GM21825 (cell line): Measurements from ENCODE around the gene SLC22A4.

ENCODE experiments used
- ATAC-seq: cut with Tn5 transposase; IDR thresholded peaks from one replicate; pipeline ENCODE4 v1.9.1; 2021; ENCODE audit warnings: mild to moderate bottlenecking, moderate library complexity; ENCODE audit not compliant: unreplicated experiment

SLC22A4 gene

DNA sequence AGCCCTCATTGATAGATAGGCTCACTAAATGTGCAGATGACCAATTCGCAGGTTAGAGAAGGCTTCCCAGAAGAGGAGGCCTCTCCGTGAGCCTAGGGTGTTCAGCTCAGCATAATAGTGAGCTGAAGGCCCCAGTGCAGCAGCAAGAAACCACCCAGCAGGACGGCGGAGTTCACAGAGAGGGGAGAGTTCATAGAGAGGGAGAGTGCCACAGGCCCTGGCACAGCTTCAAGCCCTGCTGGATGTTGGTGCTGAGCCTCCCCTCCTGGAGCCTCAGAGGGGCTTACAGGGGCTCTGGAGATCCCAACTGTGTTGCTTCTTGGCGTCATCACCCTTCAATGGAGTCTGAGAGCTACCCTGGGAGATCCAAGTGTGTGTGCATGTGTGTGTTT is 77.4 kb downstream of the SLC22A4 start:
- ATAC-seq: no peak

DNA sequence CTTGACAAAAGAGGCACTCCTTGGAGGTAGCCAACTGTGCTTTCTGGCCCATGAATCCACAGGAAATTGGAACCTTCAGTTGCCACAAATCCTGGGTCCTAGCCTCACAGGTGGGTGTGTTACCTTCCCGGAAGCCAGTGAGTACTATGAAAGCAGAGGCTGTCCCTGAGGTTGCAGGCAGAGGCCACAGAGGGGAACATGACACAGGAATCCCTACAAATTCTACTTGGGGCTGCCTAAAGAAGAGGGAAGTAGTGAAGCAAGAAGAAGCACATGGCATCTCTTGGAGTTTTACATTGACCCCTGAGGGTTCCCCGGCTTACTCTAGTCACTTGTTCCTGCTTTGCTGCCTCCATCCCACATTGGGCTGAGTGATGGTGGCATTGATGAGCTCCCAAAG is 77.9 kb downstream of the SLC22A4 start:
- ATAC-seq: no peak

DNA sequence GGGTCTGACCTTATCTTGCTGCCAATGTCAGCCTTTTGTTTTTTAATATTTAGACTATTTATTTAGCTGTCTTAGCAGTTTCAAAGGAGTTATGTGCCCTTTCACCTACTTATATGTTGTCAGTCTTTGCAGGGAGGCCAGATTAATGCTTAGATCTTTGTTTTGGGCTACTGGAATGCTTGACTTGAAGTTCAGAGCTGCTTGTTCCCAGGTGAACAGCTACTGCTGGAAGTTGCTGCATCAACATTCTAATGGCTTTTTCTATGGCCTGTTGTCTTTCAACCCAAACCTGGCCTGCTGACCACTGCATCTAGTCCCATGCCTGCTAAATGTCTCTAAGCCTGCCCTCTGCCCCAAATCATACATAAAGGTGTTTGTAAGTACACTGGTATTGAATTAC is 78.3 kb downstream of the SLC22A4 start:
- ATAC-seq: no peak

DNA sequence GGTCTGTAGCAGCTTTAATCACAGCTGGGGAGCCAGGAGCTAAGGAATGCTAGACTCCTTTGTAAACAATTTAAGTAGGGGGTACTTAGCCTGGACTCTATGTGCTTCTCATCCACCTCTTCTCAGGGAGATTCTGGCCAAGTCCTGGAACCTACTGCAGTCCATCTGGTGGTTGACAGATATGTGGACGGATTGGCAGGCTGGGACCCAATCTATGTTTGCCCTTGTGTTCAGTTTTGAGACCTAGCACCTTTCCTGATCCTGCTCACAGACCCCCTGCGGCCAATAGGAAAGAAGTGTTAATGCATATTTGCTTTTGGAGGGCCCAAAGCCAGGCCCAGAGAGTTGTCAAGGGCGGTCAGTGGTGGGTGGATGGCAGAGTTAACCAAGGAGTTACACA is 81.8 kb downstream of the SLC22A4 start:
- no peak for ATAC-seq

DNA sequence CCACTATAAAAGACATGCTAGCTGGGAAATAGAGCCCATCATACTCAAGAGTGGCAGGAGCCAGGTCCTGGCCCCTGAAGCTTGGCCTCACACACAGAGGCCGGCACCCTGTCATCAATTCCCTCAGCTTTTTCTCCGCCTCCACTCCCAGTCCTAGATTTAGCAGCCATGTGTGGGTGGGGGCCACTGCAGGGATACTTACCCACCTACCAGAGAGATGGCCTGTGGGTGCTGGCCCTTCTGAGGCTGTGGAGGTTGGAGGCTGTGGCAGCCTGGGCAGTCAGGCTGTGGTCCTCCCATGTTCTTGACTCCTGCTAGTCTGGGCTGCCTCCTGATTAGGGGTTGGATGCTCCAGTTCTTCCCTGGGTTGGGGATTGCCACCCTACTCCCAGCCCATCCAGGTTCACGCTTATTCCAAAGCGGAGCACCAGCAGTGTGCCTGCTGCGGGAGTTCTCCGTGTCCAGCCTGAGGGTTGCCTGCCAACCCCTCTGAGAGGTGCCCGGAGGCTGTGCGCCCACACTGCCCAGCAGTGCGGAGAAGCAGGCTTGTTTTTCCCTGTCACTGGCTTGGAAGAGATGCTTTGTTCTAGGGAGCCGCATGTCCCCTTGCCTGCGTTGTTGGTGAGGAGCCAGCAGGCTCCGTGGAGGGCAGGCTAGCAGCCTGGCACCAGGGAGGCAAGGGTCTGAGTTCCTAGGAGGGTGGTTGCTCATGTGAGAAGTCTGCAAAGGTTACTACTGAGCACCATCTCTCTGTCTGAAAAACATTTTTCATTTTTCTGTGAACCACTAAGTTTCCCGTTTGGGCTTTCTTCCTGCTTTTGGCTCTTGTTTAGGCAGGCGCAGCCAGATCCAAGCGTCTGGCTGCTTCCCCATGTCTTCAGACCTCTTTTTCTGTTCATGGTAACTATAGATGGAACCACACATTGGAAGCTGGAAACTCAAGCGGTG is 82.8 kb downstream of the SLC22A4 start:
- ATAC-seq: no peak

DNA sequence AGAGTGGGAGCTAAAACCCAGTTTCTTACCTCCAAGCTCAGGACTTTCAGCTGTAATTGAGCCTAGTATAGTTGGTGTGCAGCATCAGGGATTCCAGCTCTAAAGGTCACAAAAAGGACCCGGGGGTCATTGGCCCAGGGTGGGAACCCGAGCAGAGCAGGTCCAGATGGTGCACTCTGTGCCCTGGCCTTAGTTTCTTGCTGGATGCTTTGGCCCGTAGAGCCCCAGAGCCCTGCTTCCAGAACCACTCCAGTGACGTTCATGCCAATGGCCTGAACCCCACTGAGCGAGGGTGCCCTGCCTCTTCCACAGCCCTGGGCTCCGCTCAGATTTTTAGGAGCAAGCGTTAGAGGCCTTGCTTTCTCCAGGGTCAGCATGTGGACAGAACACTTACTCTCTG is 83.5 kb downstream of the SLC22A4 start:
- ATAC-seq: no peak

DNA sequence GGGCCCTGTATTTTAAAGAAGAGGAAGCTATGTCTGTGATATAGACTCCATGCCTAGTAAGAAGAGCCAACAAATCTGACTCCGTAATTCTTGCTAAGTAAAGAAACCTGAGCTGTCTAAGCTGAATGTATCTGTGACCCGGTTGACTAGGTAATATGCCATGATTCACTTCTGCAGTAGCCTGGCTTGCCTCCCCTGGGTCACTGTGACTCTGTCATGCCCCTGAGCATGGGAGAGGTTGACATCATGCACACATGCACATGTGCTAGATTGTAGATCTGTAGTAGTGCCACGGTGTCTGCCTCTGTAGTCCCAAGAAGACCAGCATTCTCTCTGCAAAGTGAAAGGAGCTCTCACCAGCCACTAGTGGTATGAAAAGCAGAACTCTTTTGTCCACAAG is 84.4 kb downstream of the SLC22A4 start:
- no peak for ATAC-seq

DNA sequence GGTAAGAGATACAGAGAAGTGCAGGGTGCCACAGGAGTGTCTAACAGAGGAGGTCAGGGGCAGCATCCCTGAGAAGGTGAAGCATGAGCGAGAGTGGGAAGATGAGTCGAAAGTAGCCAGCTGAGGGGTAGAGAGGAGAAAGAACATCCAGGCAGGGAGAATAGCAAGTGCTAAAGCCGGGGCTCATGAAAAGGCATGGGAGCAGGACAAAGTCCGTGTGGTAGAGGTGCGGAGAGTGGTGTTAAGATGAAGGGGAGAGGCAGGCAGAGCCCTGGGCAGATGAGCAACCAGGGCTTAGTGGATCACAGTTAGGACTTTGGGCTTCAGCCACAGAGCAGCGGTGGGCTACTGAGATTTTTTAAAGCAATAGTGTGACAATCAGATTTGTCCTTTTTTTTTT is 85.9 kb downstream of the SLC22A4 start:
- ATAC-seq: no peak

DNA sequence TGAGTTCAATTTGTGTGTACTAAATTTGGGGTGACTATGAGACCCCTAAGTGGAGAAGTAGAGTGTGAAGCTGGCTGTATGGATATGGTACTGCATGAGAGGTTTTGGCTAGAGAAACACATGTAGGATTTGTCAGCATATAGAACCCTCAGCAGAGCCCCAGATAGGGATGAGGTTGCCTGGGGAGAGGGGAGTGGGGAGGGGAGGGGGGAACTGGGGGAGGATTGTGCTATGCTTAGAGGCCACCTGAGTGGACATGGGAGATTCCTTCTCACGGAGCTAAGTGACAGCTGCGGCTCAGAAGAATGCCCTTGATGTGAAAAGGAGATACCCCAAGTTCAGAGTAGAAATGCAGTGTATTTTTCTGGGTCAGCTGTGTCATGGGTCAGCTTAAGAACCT is 86.5 kb downstream of the SLC22A4 start:
- ATAC-seq: no peak

DNA sequence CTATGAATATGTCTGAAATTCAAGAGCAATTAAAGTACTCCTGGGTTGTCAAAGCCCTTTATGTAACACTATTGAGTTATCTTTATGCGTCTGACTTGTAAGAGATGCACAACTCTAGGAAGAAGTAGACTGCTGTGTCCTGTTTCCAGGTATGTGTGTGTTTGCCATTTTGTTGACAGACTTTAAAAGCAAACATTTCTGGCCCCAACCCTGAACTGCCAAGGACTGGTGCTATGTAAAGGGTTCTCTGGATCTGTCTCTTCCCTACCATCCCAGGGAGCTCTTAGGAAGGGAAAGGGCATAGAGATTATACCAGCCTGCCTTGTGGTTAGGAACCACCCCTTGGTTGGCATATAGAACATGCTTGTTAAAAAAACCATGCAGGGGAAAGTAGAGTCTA is 87.4 kb downstream of the SLC22A4 start:
- no peak for ATAC-seq

DNA sequence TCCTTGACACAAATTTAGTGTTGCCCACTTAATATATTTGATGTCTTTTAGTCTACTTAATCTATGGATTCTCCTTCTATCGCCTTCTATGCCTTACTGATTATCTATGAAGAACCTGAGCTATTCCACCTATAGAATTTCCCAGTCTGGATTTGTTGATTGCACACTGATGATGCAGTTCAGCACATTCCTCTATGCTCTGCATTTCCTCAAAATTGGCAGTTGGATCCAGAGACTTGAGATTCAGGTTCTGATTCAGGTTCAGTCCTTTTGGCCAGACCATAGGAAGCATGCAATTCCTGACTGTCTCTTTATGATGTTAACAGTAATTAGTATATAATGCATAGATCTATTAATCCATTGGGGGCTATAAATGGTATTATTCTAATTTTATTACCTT is 89.1 kb downstream of the SLC22A4 start:
- no peak for ATAC-seq

DNA sequence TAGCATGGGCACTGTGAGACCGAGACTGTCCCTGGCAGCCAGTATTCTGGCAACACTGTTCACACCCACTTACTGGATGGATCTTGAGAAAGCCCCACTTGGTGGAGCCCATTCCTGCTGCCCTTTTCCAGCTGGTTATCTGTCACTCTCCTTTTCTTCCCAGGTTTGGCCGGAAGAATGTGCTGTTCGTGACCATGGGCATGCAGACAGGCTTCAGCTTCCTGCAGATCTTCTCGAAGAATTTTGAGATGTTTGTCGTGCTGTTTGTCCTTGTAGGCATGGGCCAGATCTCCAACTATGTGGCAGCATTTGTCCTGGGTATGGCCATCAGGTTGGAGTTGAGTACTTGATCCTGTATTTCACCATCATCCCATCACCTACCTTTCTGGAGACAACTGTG is 89.8 kb downstream of the SLC22A4 start:
- ATAC-seq: no peak

DNA sequence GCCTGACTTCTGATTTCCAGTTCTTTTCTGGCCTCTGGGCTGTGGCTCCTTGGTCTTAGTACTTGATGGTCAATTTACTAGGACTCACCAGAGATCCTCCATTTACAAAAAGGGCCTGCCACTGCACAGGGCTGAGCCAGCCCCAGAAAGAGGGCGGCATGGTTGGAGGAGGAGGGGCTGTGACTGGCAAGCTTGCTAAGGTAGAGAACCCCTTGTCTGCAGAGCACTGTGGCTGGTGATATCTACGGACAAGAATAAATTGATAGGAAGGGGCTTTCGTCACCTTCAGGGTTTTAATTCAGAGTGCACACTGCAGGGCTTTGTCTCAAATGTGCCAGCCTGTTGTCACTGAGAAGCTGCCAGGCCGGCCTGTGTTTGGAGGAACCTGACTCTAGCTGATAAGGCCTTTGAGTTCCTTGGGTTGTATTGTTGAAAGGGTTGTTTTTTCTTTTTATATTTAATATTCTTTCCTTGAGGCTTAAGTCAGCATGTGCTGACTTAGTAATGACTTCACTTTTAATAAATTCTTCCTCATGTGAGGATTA is 90.4 kb downstream of the SLC22A4 start:
- no peak for ATAC-seq

DNA sequence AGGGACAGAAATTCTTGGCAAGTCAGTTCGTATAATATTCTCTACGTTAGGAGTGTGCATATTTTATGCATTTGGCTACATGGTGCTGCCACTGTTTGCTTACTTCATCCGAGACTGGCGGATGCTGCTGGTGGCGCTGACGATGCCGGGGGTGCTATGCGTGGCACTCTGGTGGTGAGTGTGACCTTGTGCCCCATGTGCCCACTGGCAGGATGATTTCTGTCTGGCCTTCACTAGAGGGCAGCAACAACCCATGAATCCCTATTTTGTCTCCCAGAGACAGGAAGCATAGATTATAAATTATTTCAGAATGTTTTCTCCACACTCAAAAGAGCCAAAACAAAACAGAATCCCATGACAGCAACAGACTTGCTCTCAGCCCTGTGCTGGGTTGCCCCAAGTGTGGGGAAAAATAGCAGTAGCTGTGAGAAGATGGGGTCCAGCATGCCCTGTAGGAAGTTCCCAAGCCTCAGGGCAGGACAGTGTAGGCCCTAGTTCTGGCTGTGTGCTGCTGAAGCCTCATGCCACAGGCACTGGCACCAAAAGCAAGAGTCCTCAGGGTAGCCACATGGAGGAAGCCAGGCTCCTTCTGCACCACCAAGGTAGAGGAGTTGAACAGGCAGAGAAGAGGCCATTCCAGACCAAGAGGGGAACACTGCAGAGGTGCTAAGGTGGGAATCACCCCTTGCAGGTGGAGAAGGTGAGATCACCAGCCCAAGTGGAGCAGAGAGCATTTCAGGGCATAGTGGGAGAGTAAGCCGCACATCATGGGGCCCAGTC is 91.3 kb downstream of the SLC22A4 start:
- no peak for ATAC-seq

DNA sequence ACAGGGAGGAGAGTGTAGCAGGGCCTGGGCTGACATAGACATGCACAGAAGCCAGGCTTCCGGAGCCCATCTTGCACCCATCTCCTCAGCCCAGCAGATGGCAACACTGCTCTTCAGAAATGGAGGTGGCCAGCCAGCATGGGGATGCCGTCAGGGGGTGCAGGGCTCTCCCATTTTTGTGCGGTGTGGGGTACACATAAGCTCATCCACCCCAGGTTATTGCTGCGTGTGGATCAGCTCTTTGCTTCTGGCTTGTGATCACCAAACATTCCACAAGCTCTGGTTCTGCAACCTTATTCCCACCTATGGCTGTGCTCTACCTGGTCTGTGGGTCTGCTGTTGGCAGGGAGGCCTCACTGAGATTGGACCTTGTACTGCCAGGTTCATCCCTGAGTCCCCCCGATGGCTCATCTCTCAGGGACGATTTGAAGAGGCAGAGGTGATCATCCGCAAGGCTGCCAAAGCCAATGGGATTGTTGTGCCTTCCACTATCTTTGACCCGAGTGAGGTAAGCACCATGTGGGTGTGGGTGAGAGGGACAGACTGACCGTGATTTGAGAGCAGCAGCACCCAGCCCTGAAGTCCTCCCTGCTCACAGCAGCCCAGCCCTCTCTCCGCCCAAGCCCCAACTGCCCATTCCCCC is 92.6 kb downstream of the SLC22A4 start:
- peak; percentile 80 for ATAC-seq

DNA sequence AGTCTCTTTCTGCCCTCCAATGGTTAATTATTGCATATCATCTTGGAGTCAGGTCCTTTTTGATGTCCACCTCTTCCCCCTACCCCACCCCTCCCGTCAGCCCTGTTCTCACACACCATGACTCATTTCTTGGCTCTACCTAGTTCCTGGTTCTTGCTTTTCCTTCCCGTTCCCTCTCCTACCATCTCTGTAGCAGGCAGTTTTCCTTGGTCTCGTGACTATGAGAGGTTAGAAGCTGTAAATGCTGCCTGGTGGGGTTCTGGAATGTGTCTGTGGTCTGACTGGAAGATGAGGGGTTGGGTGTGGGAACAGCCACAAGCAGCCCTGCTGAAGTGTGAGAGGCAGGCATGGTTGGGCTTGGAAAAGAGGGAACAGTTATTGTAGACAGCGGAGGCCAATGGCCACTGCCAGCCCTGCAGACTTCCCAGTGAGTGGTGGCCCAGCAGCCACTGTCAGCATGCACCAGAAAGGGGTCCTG is 93.5 kb downstream of the SLC22A4 start:
- no peak for ATAC-seq

DNA sequence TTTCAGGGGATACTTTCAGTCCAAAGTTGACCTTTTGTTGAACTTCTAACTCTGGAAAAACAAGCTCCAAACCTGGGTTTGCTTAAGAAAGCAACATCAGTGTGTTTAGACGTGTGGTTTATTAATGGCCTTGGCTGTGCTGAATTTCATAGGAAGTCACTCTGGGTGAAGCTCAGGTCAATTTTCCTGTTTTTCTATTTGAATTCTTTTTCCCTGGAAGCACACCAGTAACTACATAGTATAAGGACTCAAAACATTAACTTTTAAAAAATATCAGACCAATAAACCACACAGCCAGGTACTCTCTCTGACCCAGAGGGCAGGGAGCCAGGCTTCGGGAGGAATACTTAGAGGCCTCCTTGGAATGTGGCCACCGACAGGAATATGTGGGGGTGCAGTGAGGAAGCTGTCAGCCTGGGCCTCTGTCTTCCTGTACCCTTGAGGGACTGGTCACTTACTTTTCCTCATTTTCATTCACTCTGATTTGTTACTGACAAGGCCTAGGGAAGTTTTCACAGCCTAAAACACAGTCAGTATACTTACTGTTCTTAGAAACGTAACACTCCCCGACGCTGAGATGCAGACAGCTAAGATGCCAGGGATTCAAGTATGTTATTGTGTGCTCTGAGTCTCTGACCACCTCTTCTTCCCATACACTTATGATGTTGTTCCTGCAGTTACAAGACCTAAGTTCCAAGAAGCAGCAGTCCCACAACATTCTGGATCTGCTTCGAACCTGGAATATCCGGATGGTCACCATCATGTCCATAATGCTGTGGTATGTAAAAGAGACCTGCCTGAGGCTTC is 94.3 kb downstream of the SLC22A4 start:
- ATAC-seq: no peak

DNA sequence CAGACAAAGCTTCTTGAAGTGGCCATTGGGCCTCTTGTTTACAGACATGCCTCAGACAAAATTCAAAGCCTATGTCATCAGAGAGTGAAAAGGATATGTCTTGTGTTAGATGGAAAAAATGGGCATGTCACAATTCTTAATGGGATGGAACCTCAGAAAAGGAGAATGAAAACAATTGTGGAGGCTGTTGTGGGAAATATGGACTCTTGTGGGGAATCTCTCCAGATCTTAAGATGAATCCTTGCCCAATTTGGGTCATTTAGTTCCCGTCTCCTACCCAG is 94.8 kb downstream of the SLC22A4 start:
- no peak for ATAC-seq

DNA sequence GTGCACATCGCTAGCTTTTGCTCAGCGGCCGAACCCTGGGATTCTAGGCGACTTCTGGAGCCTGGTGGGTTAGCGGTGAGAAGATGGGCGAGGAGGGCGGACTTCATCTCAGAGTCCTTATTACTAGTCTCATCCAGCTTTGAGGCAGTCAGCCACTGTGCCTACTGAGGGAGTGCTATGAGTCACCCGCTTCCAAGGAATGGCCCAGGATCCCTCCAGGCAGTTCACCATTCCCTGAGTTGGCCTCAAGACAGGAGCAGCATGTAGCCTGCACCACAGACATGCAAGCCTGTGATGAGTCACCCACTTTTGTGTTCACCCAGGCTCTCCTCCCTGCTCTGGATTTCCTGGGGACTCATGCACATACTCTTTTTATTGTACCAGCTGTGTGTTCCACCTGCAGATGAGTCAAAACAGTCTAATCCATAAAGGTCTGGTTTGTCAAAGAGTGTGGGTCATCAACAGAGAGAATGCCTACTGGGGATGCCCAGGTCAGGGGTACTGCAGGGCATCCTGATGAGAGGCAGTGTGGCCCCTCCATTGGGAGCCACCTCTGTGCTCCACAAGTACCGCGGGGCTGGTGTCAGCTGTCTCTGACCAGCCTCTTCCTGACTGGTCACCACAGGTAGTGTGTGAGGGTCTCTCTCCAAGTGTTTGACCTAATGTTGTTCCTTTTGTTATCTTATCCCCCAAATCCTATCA is 95.5 kb downstream of the SLC22A4 start:
- ATAC-seq: no peak

DNA sequence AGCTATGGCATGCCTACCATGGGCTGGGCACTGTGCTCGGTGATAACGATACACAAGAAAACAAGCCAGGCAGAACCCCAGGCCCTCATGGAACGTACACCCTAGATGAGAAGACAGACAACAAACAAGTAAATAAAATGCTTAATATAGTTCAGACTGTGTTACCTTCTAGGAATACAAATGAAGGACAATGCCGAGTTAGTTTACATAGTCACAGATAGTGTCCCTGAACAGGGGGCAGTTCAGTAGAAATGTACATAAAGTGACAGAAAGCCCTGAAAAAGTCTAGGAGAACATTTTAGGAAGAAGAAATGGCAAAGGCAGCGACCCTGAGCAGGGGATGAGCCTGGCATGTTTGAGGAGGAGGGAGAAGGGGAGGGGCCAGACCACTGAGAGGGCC is 97.1 kb downstream of the SLC22A4 start:
- ATAC-seq: no peak
